Transverse colon (tissue), 3 donors: ENCODE data around the gene HS3ST4.

Experiments used
- CTCF ChIP-seq, 5 experiments: fragments of 200-600 bp in 3 of 5; fragments of 450-650 bp in 2 of 5; sonication (generic) in 3 of 5; IDR thresholded peaks; 1 replicate in 2 of 5; 2 replicates in 3 of 5; pipeline ENCODE4 v1.5.1; 2016 to 2017; ENCODE audit warnings: antibody characterized with exemption in 5 of 5, inconsistent platforms in 3 of 5, mild to moderate bottlenecking in 2 of 5, moderate library complexity in 1 of 5
- EP300 ChIP-seq: sonication (generic); formaldehyde crosslinking; IDR thresholded peaks from one replicate; pipeline ENCODE4 v1.6.1; 2017; ENCODE audit warnings: antibody characterized with exemption, low read depth

GRCh38 chr16:26078716-26079355, 387.1 kb downstream of the HS3ST4 start:
- TF ChIP-seq CTCF (IDR thresholded peaks at IDR 0.05) (no peak), EP300 (no peak)
